MM.1S (cell line): ENCODE measurements around the gene TTYH3.

Experiments
- EZH2 ChIP-seq: fragments of 300-600 bp; sonication (generic); optimal IDR thresholded peaks from 2 replicates; pipeline ENCODE3; 2017; ENCODE audit warnings: low read depth, mild to moderate bottlenecking, antibody characterized with exemption, low read length, mixed read lengths
- EZH2phosphoT487 ChIP-seq: fragments of 300-600 bp; sonication (generic); IDR thresholded peaks from 2 replicates; pipeline ENCODE4 v1.6.1; 2018; ENCODE audit warnings: antibody characterized with exemption, low read length
- TF ChIP-seq, protein P1 (sequence below): fragments of 300-600 bp; sonication (generic); IDR thresholded peaks from 2 replicates; pipeline ENCODE4 v1.5.1; 2016; ENCODE audit warnings: antibody characterized with exemption, low read length, mixed read lengths

DNA sequence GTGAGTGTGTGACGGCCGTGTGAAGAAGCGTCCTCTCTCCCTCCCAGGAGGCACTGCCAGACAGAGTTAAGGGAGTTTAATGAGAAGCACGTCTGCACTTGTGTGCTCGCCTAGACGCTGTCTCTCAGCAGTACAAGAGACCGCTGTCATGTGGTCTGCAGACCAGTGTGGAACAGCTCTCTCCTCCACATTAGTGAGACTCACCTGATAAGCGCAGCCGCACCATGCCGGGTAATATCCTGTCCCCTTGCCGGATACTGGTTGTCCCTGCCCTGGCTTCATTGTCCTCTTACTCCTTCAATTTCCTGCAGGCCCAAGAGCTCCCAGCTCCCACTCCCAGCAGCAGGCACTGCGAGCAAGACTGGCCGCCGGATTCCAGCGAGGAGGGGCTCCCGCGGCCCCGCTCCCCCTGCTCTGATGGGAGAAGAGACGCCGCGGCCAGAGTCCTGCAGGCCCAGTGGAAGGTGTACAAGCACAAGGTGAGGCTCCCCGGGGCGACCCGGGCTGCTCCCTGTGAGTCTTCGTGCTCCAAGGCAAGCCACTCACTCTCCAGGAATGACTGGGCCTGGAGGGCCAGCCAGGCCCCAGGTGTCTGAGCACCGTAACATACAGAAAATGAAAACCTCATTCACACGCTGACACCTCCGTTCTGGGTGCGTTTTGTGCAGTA lies 33.5 kb upstream of the TTYH3 start:
- TF ChIP-seq, protein P1, sequence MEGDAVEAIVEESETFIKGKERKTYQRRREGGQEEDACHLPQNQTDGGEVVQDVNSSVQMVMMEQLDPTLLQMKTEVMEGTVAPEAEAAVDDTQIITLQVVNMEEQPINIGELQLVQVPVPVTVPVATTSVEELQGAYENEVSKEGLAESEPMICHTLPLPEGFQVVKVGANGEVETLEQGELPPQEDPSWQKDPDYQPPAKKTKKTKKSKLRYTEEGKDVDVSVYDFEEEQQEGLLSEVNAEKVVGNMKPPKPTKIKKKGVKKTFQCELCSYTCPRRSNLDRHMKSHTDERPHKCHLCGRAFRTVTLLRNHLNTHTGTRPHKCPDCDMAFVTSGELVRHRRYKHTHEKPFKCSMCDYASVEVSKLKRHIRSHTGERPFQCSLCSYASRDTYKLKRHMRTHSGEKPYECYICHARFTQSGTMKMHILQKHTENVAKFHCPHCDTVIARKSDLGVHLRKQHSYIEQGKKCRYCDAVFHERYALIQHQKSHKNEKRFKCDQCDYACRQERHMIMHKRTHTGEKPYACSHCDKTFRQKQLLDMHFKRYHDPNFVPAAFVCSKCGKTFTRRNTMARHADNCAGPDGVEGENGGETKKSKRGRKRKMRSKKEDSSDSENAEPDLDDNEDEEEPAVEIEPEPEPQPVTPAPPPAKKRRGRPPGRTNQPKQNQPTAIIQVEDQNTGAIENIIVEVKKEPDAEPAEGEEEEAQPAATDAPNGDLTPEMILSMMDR = no peak
- no peak for TF ChIP-seq EZH2
- no peak for TF ChIP-seq EZH2phosphoT487
